ELF-1 (cell line): ENCODE data around the gene USB1.
"Not testable (repeated sequence)": the region's sequence is repeated elsewhere in the genome, so short reads cannot be mapped to it uniquely, and the experiment has no call there.

Experiments
- DNase-seq: peaks from one replicate; pipeline ENCODE4 v3.0.0-alpha.2; 2016; ENCODE audit warnings: low read depth, low spot score

Gene USB1

GRCh38 chr16:57994361-57994760 lies 6.8 kb upstream of the USB1 start:
- DNase-seq = no peak

DNA sequence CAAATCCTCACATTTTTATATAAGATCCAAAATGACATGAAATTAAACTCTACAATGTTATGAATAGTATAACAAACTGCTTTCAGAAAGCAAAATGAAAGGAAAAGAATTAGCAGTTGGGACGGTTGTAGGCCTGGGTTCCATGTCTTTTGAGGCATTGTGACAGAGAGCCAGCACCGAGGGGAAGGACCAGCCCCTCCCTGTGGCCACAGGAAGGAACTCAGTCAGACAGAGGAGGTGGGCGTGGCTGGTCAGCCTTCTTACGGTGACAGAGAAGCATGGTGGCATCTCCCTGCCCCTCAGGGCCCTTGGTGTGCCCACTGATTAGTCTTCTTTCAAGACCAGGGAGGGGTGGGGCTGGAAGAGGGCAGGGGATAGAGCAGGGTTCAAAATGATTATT lies 6.4 kb upstream of the USB1 start:
- peak; percentile 74 for DNase-seq

DNA sequence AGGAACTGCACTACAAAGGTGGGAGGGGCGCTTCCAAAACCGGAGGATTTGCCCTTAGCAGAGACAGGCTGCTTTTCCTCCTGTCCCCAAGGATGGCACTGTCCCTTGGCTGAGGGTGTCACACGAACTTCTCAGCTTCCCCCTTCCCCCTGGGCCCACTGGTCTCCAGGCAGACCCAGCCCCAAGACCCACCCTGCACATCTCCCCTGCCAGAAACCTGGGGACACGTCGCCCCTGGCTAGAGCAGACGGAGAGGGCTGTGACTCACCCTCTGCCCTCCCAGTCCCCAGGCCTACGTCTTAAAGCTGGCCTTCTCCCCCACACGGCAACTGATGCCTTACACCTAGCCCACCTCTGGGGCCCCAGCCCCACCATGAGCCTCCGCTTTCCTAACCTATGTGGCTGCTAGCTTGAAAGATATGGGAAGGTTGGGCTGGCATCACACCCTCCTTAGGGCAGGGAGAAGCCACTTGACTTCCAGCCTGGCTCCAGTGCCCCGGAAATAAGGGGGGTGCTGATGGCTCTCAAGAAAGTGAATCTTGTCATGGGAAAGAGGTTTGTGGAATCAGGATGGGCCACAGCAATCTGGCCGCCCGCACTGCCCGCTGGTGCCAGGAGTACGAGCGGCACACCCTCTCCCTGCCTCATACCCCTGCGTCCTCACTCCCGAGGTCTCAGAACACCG lies 5.3 kb upstream of the USB1 start:
- no peak for DNase-seq

DNA sequence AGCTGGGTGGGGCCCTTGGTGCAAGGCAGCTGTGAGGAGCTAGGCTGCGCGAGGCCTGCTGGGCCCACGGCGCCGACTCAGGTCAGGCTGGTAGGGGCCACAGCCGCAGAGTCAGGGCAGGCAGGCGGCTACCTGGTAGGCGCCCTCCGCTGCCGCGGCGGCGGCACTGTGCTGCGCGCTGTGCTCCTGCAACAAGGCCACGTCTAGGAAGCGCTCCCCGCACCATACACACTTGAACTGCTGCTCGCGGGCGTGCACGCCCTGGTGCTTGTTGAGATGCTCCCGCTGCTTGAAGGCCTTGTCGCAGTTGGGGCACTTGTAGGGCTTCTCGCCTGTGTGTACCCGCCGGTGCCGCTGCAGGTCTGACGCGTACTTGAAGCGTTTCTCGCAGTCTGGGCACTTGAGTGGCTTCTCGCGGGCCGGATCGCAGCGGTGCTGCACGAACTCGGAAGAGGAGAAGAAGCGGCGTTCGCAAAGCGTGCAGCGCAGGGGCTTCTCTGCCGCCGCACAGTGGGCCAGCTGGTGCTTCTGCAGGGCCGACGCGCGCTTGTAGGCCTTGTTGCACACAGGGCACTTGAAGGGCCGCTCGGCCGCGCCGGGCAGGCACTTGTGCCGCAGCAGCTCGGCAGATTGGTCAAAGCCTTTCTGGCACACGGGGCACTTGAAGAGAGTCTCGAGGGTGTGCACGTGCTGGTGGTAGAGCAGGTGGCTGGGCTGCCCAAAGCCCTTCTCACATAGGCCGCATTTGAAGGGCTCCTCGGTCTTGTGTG lies 4.6 kb upstream of the USB1 start:
- no peak for DNase-seq

GRCh38 chr16:57997176-57997527 lies 4.1 kb upstream of the USB1 start:
- no peak for DNase-seq

DNA sequence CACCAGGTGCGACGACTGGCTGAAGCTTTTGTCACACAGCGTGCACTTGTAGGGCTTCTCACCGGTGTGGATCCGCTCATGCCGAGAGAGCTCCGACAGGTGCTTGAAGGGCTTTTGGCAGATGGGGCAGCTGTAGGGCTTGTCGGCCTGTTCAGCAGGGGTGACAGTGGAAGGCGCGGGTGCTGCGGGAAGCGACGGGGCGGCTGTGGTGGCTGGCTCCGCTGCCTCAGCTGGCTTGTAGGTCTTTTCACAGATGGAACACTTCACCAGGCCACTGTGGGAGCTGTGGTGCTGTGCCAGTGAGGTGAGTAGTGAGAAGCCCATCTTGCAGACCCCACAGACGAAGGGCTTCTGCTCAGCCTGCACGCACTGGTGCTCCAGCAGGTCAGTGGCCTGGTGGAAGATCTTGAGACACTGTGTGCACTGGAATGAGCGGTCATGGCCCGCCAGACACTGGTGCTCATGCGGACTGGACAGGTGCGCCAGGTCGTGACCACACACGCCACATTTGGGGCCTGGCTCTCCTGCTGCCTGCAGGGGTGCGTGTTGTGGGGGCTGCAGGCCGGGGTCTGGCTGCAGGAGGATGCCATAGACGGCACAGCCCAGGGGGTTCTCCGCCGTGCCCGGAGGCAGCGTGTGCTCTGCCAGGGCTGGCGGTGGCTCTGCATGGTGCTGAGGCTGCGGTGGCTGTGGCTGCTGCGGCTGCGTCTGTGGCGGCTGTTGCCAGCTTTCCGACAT lies 3.5 kb upstream of the USB1 start:
- no peak for DNase-seq

GRCh38 chr16:57998486-57998885 lies 2.7 kb upstream of the USB1 start:
- peak; percentile 66 for DNase-seq

- DNase-seq = no peak
These were observed 2.2 kb upstream of the USB1 start for GRCh38 chr16:57998992-57999365.

- no peak for DNase-seq
These were observed 1.7 kb upstream of the USB1 start for GRCh38 chr16:57999366-57999970.

DNA sequence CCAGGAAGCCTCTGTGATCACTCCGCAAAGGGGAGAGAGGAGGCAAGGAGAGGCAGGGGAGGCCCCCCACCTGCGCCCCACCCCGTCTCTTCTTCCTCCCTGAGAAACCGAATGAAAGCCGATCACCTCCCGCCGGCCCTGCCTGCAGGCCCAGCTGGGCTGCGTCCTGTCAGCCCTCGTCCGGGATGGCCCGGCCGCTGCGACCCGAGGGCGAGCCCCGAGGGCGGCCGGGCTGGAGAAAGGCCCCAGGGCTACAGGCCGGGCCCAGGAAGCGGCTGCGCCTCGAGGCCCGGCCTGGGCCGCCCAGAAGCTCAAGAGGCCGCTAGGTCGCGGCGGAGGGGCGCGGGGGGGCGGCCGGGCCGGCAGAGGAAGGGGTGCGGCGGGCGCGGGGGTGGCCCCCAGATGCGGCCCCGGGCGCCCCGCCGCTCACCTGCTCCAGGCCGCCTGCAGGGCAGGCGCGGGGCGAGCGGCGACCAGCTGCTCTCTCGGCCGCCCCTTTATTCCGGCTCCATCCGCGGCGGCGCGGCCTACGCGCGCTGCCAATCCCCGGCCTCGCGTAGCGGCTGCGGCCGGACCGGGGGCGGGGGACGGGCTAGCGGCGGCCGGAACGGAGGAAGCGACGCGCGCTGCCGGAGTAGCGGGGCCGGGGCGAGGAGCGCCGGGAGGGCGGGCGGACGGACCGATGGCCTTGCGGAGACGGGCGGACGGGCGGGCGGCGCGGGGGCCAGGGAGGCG lies 1.1 kb upstream of the USB1 start, which contains the start of gene ZNF319:
ZNF319 (minus strand) TSS at position 702 of the 735 bp plus-strand sequence. CDS start 2,407 bp downstream, outside the sequence.
- no peak for DNase-seq

GRCh38 chr16:58001781-58002415 lies 691 bp downstream of the USB1 start:
- DNase-seq = no peak

DNA sequence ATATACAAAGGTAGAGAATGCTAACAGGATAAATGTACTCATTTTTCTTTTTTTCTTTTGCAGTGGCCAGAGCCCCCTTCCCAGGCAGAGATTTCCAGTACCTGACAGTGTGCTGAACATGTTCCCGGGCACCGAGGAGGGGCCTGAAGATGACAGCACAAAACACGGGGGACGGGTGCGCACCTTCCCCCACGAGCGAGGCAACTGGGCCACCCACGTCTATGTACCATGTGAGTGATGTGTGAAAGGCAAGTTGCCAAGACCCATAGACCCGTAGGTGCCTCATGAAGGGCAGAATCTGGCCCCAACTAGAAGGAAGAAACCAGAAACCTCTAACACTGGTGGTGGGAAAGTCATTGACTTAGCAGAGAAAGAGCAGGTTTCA lies 1.2 kb downstream of the USB1 start:
- DNase-seq = no peak

GRCh38 chr16:58002936-58003335 lies 1.7 kb downstream of the USB1 start:
- no peak for DNase-seq

DNA sequence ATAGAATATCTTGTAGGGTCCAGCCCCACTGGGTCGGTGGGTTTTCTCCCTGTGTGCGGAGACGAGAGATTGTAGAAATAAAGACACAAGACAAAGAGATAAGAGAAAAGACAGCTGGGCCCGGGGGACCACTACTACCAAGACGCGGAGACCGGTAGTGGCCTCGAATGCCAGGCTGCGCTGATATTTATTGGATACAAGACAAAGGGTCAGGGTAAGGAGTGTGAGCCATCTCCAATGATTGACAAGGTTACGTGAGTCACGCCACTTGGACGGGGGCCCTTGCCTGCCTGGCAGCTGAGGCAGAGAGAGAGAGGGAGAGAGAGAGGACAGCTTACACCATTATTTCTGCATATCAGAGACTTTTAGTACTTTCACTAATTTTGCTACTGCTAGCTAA lies 3.5 kb downstream of the USB1 start:
- DNase-seq = not testable (repeated sequence)

DNA sequence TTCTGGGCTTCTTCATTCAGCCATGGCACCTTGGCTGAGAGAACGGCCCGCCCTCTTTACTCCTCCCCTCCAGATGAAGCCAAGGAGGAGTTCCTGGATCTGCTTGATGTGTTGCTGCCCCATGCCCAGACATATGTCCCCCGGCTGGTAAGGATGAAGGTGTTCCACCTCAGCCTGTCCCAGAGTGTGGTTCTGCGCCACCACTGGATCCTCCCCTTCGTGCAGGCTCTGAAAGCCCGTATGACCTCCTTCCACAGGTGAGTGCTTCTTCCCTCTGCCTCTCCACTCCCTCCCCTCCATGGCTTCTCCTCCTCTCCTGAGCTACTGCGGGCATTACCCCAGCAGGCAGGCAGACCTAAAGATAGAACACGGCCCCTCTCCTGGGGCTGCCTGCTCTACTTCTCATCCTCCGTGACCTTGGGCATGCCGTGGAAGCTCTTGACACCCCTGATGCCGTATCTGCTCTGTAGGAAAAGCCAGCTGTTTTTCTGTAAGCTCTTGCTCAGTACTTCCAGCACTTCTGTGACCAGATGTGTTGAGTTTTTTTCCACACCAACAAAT lies 8.7 kb downstream of the USB1 start:
- no peak for DNase-seq

DNA sequence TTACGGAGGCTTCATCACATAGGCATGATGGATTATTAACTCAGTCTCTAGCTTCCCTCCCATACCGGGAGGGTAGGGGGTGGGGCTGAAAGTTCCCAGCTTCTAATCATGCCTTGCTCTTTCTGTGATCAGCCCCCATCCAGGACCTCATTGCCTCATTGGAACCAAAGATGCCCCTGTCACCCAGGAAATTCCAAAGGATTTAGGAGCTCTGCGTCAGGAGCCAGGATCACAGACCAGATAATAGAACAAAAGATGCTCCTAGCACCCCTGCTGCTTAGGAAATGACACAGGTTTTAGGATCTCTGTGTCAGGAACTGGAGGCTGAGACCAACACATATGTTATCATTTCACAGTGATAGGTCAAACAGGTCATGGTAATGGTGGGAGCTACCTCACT lies 9.7 kb downstream of the USB1 start:
- peak; percentile 43 for DNase-seq

DNA sequence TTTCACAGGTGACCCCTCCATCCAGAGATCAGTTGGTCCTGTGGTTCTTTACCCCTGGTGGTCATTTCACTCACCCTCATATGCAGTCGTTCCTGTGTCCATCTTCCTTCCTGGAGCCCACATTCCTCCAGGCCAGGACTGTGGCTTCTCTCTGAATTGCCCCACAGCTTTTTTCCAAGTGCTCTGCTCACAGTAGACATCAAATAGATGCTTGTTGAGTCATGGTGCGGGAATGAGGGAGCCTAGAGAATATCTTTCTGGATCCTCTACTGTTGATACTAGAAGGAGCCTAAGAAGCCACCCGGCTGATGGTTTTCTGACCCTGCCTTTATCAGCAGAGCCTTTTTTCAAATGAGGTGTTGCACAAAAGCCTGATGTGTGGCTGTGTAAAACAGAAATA lies 10.4 kb downstream of the USB1 start:
- DNase-seq = peak; percentile 64

- DNase-seq = peak; percentile 49
These were observed 11.3 kb downstream of the USB1 start for GRCh38 chr16:58012481-58012880.

GRCh38 chr16:58013201-58013956 lies 12.2 kb downstream of the USB1 start:
- peak; percentile 57 for DNase-seq

GRCh38 chr16:58016840-58017446 lies 15.7 kb downstream of the USB1 start:
- no peak for DNase-seq
